ENCODE measurements around the gene KCNMB2. TPM values are rescaled to one million over a fixed set of nuclear protein-coding genes. Genes with fewer than 3 reads are reported as not detected.

The KCNMB2 gene
- total RNA-seq, 1 experiment from 2014 or later = not detected

DNA sequence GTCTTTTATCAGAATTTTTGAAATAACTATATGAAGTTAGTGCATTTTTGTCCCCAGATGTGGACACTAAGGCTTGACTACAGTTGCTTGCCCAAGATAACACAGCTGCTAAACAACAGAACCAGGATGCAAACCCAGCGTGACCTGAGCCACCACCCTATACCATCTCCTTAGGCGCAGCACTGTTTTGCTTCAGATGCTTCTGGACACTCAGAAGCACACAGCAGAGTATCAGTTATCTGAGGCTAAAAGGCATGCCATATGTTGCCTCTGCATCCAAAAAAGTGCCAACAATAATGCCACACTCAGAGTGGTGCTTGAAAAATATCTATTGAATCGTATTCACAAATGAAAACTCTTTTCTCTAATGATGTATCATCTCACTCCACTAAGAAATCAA lies 24.5 kb downstream of the KCNMB2 start:
- in situ Hi-C loops (cut with HindIII; ENCODE audit: low pct_unique_long_range_greater_than_20kb, low sequenced_read_pairs) = no loop called here
- no peak for DNase-seq (ENCODE audit: low read depth)

DNA sequence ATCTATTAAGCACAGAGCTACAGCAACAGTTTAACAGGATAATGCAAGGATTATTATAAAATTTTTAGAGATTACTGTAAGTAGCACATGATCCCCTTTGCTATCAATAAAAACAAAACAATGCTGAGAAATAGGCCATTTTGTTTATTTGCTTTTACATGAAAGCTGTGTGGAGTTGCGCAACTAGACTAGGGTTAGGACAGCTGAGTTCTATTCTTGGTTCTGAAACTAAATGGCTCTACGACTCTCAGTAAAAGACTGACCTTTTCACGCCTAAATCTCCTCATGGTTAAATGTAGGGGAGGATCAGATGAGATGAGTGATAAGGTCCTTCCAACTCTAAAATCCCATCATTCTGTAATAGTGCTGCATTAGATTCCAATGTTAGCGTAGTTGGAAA lies 25.0 kb downstream of the KCNMB2 start:
- in situ Hi-C loops (cut with HindIII; ENCODE audit: low pct_unique_long_range_greater_than_20kb, low sequenced_read_pairs) = no loop called here
- no peak for DNase-seq (ENCODE audit: low read depth)

DNA sequence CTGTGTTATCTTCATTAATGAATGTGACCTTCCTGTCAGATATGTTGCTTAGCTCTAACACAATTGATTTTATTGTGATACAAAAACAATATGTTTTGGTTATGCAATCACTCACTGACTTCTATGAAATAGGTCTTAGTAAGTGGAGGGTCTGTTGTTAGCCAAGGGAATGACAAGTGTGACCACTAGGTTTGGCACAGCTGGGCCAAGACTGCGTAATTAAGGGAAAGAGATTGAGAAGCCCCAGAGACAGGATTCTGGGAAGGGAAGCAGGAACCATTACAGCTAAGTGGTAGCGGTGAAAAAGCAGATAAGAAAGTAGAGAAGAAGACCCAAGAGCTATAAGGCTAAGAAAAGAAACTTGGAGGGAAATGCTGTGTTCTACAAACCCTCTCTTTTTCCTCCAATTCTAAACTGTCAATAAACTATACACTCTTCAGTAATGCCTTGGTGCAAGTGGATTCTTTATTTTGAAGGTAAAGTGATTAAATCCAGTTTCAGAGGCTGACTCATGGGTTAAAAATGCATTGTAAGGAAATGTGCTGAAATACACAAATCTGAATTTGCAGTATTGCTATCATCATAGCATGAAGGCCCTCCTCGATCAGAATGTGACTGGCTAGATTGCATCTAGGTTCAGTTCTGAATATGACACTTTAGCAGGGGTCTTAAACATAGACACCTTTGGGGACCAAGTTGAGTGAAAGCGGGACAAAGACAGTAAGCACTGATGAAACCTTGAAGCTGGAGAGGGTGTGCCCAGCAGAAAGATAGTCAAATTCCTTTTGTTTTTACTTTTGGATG lies 26.1 kb downstream of the KCNMB2 start:
- in situ Hi-C loops (cut with HindIII; ENCODE audit: low pct_unique_long_range_greater_than_20kb, low sequenced_read_pairs) = no loop called here
- DNase-seq (ENCODE audit: low read depth) = peak; percentile 18

DNA sequence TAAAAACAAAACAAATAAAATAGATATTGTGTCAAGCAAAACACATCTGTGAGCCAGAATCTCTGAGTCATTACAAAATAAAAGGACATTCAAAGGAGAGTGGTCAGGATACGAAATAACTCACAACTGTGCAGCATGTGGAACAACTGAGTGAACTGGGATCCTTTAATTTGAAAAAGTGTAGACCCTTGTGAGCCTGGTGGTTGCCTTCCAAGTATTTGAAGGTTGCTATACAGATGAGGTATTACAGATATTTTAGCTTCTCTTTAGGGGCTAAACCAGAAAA lies 26.7 kb downstream of the KCNMB2 start:
- in situ Hi-C loops (cut with HindIII; ENCODE audit: low pct_unique_long_range_greater_than_20kb, low sequenced_read_pairs) = no loop called here
- DNase-seq (ENCODE audit: low read depth) = no peak

DNA sequence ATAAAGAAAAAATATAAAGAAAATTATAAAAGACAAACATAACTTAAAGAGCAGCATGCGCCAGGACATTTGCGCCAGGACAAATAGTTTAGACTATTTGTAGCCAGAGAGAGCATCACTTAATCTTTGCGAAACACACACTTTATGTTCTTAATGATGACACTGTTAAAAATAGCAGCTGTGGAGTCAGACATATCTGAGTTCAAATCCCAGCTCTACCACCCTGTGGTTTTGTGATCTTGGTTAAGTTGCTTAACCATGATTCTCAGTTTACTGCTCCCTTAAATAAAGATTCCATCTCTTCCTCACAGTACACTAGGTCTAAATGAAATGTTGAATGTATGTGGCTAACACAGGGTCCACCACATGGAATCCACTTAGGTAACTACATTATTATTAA lies 31.4 kb downstream of the KCNMB2 start:
- no peak for DNase-seq (ENCODE audit: low read depth)
- in situ Hi-C loops (cut with HindIII; ENCODE audit: low pct_unique_long_range_greater_than_20kb, low sequenced_read_pairs) = no loop called here

DNA sequence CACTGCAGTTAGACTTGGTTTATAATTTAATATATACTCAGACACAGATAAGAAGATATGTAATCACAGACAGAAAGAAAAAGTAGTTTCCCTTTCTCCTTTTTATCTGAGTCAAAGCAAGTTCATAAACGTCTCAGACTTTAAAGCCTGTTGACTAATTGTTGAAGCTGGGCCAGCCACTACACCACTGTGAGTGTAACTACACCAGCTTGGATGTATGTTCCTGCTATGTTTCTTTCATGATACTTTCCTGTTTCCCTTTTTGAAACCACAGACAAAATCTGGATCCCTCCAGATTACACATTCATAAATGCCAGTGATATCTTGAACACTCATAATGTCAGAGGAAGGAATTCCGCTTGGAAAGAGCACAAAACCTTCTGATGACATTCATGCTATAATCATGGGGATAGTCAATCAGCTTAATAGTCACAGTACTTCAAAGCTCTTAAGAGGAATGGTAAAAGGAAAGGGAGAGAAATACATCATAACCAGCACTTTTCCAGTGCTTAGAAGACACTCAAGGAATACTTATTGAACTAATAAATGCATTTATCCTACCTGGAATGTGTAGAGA lies 32.0 kb downstream of the KCNMB2 start:
- no peak for DNase-seq (ENCODE audit: low read depth)
- in situ Hi-C loops (cut with HindIII; ENCODE audit: low pct_unique_long_range_greater_than_20kb, low sequenced_read_pairs) = no loop called here

DNA sequence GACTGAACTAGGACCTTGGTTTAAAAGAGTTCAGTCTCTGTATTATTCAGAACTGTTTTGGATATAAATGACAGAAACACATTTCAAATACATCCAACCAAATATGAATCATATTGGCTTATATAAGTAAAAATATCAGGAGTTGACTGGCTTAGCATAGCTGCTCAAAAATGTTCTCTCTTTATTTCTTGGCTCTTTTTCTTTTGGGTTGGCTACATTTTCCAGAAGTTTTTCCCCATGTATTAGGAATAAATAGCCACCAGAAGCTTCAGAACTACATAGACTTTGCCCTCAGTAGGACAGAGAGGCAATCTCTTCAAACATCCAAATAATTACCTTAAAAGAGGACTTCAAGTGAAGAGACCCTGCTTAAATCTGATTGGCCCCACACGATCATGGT lies 32.7 kb downstream of the KCNMB2 start:
- in situ Hi-C loops (cut with HindIII; ENCODE audit: low pct_unique_long_range_greater_than_20kb, low sequenced_read_pairs) = no loop called here
- no peak for DNase-seq (ENCODE audit: low read depth)

DNA sequence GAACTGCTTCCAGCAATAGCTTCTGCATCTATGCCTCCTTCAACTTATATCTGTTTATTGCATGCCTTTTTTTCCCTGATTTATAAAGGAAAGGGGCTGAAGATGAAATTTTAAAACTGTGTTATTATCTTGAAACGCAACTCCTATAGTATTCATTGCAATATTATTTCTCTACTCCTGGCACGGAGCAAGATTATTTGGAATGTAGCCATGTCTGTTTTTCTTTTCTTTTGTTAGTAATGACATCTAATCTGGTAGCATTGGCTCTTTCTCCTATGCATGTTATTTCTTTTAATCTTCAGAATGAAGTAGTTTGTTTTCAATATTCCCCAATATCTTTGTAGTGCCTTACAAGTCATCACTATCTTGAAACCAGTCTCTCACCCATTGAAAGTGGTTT lies 33.6 kb downstream of the KCNMB2 start:
- no peak for DNase-seq (ENCODE audit: low read depth)
- in situ Hi-C loops (cut with HindIII; ENCODE audit: low pct_unique_long_range_greater_than_20kb, low sequenced_read_pairs) = no loop called here

DNA sequence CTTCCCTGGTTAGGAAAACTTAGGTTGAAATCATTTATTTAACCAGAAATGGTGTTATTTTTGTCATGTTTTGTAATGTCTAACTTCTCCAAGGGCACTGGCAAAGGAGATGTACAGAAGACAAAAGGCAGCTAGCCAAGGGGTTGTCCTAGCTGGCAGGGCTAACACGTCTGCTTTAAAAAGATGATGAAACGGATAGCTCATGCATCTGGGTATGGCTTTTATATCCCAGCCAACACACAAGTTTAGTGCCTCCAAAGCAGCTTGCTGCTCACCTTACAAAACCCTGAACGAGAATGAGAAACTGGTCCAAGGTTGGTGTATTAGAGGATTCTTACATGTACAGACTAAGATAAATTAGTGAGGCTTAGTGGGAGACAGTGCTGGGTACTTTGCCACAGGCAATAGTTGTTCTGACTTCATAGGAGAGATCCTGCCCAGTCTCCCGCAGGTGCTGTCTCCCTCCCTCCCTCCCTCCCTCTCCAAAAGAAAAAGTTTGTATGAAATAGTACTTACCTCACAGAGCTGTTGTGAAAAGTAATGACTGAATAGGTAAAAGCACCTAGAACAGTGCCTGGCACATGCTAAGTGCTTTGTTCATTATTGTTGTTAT lies 47.8 kb downstream of the KCNMB2 start:
- no peak for DNase-seq (ENCODE audit: low read depth)
- in situ Hi-C loops (cut with HindIII; ENCODE audit: low pct_unique_long_range_greater_than_20kb, low sequenced_read_pairs) = no loop called here

DNA sequence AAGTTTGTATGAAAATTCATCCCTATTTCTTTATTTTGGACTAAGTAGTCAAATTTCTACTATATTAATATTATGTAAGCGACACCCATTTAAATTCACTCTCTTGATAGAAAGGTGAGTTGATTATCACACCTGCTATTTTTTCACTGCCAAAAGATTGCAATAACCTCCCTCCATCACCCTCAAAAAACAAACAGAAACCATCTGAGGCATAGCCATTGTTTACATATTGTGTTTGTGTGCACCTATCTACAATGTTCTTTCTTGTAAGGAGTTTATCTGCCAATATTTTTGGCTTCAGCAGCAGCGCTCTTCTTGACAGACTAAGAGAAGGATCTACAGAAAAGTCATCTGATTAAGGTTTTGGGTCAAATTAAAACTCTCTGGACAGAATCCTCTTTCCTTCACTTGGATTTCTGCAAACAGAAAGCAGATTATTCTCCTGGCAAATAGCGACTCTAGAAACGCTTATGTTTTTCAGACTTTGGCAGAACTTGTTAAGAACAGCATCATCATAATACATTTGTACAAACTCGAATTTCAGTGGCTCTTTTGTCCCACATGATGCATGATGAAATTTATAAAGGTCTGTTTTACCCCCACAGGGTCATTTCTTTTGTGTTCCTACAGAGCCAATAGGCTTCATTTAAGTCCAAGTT lies 48.6 kb downstream of the KCNMB2 start:
- no peak for DNase-seq (ENCODE audit: low read depth)
- in situ Hi-C loops (cut with HindIII; ENCODE audit: low pct_unique_long_range_greater_than_20kb, low sequenced_read_pairs) = no loop called here

DNA sequence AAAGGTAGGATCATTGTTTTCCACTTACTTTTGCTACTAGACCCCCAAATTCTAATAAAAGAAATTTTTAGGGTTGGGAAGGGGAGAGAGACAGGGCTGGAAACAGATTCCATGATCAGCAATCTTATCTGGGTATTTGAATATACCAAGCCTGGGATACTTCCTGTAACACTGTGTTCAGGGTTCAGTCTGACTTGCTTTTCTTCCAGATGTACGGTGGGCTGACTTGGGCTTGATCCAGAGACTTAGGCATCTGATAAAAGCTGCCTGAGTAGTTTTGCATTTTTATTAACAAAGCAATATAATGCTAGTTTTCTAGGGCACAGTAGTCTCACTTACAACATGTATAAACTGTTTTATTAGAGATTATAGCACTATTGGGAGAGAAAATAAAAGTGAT lies 49.2 kb downstream of the KCNMB2 start:
- DNase-seq (ENCODE audit: low read depth) = no peak
- in situ Hi-C loops (cut with HindIII; ENCODE audit: low pct_unique_long_range_greater_than_20kb, low sequenced_read_pairs) = no loop called here

DNA sequence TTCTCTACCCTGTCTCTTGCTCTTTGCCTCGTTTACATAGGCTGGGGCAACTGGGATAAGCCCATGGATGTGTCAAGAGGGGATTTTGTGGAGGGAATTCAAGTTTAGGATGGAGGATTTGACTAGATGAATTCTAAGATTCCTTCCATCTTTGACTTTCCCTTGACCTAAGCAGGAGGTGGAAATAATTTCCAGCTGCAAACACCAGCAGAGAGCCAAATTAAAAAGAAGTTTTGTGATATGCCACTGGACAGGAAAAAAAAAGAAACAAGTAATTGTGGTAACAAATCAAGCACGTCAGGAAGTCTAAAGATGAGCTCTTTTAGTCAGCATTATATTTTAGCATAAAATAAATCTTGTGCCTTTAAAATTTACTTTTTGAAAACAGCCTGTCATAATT lies 49.8 kb downstream of the KCNMB2 start:
- in situ Hi-C loops (cut with HindIII; ENCODE audit: low pct_unique_long_range_greater_than_20kb, low sequenced_read_pairs) = no loop called here
- no peak for DNase-seq (ENCODE audit: low read depth)

DNA sequence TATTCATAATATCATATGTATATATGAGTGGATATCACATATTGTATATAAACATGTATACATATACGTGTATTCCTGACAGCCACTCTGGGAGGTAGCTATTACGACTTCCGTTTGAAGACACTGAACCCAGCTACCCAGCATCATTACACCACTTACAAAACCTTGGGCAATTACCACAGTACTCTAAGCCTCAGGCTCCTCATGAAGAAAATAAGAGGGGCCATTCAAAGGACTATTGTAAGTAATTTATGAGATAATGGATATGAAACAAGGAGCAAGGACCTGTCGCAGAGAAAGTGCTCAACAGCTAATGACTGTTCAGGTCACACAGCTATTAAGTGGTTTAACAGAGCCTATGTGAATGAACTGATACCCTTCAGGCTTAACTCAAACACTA lies 52.4 kb downstream of the KCNMB2 start:
- in situ Hi-C loops (cut with HindIII; ENCODE audit: low pct_unique_long_range_greater_than_20kb, low sequenced_read_pairs) = no loop called here
- DNase-seq (ENCODE audit: low read depth) = no peak

DNA sequence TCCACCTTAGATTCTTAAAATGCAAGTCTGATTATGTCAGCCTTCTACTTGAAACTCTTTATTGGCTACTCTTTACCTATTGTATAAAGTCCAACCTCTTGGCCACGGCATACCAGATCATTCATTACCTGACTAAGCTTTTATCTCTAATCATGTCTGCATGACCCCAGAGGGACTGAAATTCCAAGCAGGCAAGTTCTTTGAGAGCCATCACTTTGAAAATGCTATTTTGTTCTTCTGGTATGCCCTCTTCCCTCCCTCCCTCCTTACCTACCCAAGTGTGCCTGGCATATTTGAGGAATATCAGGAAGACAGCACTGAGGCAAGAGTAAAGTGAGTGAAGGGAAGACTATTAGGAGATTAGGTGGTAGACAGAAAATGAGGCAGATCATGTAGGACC lies 57.5 kb downstream of the KCNMB2 start:
- in situ Hi-C loops (cut with HindIII; ENCODE audit: low pct_unique_long_range_greater_than_20kb, low sequenced_read_pairs) = no loop called here

DNA sequence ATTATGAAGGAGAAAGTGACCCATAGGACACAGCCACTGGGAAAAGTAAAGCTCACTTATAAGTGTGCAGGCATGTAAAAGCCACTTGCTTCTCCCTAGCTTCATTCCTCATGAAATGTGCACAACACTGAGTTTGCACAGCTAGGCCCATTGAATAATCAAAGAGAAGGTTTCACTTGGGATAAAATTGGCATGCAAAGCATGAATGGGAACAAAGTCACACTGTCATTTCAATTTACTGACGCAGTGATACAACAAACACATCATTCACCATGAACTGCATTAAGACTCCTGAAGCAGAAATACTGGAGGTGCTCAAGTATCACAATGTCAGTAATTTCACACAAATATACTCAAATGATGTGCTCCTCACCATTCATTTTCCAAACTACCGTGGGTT lies 61.1 kb downstream of the KCNMB2 start:
- no peak for DNase-seq (ENCODE audit: low read depth)
- in situ Hi-C loops (cut with HindIII; ENCODE audit: low pct_unique_long_range_greater_than_20kb, low sequenced_read_pairs) = no loop called here

More for the DNA sequence above, 57.5 kb downstream of the KCNMB2 start:
- DNase-seq (ENCODE audit: low read depth) = no peak

DNA sequence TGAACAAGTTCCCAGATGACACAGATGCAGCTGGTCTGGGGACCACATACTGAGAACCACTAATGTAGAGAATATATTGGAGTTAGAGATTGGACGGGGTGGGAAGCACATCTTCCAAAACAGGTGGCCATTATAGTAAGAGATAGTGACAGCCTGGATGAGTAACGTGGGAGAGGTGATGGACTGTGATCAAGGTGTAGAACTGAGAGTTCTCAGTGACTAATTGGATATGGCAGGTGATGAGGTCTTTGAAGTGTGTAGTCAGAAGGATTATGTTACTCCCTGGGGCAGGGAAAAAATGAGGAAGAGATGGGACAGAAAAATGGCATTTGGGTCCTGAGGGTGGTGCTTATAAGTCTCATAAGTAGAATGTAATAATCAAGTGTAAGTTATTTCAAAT lies 66.6 kb downstream of the KCNMB2 start:
- no peak for DNase-seq (ENCODE audit: low read depth)
- in situ Hi-C loops (cut with HindIII; ENCODE audit: low pct_unique_long_range_greater_than_20kb, low sequenced_read_pairs) = no loop called here

DNA sequence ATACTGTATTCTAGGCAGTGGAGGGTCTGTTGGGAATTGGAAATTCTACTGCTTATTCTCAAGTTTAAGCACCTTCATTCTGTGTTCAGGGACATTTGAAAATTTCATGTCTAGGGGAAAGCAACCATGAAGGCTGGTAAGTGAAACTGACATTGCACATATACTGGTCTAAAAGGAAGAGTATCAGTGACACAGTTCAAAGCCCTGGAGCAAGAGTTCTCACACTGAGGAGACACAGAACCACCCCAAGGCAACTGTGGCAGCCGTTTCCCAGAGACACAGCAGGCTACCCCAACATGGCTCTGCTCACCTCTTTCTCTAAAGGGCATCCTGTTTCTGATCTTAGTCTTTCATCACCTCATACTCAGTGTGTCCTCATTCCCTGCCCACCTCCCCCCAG lies 67.5 kb downstream of the KCNMB2 start:
- no peak for DNase-seq (ENCODE audit: low read depth)
- in situ Hi-C loops (cut with HindIII; ENCODE audit: low pct_unique_long_range_greater_than_20kb, low sequenced_read_pairs) = no loop called here

DNA sequence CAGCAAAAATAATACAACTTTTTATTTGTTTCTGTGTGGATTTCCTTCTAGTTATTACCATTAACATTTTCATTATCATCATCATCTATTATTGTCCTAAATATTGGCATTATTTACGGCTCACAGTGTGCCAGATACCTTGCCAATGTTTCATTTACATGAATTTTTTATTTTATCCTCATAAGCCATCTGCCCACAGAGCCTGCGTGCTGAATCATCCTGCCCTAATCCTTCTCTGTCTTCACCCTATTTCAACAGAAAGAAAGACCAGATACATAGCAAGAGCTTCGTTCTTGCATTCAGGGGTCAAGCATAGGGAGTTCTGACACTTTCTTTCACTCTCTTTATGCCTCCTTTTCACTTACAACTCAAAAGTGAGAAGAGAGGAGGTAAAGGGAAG lies 82.0 kb downstream of the KCNMB2 start:
- DNase-seq (ENCODE audit: low read depth) = no peak
- in situ Hi-C loops (cut with HindIII; ENCODE audit: low pct_unique_long_range_greater_than_20kb, low sequenced_read_pairs) = no loop called here

DNA sequence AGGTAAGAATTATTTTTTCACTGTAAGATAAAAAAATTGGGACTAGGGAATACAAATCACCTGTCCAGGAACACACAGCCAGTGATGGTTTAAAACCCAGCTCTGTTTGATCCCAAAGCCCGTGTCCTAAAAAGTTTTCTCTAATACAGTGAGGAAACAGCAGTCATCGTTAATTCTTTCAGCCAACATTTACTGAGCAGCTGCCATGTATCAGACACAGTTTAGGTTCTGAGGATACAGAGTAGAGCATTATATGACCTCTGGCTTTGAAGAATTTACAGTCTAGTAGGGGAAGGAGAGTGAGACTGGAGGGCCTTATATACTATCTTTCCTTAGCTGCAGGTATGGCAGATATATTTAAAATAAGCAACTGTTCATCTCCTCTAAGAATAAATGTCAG lies 82.7 kb downstream of the KCNMB2 start:
- no peak for DNase-seq (ENCODE audit: low read depth)
- in situ Hi-C loops (cut with HindIII; ENCODE audit: low pct_unique_long_range_greater_than_20kb, low sequenced_read_pairs) = no loop called here

All from Caki2 (cell line).